Stimulated activated CD8-positive, alpha-beta memory T cell treated with anti-CD3 and anti-CD28 coated beads, Interleukin-4, amount 100 ng/mL, for 24 hours (primary cell): Measurements from ENCODE around the gene HACD4.
"Not testable (repeated sequence)": the region's sequence is repeated elsewhere in the genome, so short reads cannot be mapped to it uniquely, and the experiment has no call there.

Experiments
- DNase-seq: peaks from one replicate; pipeline ENCODE4 v3.0.0-alpha.2; 2020; ENCODE audit warnings: low read depth

Gene HACD4

DNA sequence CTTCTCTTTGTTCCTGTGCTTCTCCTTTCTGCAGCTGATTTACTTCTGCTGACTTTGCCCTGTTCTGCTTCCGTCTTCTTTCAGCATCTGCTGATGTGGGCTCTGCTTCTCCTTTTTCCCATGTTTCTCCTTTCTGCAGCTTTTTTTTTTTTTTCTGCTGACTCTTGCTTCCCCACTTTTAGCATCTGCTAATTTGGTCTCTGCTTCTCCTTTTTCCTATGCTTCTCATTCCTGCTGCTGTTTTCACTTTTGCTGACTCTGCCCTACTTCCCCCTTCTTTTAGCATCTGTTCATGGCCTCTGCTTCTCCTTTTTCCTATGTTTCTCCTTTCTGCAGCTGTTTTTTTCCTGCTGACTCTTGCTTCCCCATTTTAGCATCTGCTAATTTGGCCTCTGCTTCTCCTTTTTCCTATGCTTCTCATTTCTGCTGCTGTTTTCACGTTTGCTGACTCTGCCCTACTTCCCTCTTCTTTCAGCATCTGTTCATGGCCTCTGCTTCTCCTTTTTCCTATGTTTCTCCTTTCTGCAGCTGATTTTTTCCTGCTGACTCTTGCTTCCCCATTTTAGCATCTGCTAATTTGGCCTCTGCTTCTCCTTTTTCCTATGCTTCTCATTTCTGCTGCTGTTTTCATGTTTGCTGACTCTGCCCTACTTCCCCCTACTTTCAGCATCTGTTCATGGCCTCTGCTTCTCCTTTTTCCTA is 58.0 kb downstream of the HACD4 start:
- DNase-seq, result not testable (repeated sequence)

DNA sequence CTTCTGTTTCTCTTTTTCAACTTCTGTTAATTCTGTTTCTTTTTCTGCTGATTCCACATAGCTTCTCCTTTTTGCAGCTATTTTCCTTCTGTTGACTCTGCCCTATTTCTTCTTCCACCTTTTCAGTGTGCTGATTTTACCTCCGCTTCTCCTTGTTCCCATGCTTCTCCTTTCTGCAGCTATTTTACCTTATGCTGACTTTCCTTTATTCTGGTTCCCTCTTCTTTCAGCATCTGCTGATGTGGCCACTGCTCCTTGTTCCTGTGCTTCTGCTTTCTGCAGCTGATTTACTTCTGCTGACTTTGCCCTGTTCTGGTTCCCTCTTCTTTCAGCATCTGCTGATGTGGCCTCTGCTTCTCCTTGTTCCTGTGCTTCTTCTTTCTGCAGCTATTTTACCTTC is 58.8 kb downstream of the HACD4 start:
- no peak for DNase-seq

DNA sequence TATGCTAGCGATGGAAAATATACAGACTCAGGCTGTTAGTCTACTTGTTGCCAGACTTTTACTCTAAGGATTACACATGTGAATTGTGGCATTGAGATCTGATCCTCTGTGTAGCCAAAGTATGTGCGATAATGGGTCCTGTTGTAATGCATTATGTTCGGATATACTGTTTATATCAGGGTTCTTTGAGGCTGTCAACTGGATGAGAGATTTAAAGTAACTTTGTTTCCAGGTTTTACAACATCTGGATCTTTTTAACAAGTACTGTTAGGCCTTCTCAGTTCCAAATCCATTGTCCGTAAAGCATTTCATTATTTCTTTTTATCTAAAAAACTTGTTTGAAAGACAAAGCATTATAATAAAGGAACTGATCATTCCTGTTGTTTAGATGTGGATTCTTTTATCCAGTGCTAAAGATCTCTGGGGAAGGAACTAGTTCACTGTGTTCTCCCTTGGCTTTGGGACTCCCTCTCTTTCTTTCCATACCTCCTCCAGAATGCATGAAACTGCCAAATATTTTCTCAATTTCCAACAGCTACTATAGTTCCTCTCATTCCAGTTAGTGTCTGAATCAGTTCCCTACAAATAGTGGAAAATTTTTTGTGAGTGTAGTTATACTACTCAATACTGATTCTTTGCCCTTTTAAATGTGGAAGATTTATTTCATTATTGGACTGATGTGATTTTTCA is 68.8 kb downstream of the HACD4 start:
- no peak for DNase-seq

DNA sequence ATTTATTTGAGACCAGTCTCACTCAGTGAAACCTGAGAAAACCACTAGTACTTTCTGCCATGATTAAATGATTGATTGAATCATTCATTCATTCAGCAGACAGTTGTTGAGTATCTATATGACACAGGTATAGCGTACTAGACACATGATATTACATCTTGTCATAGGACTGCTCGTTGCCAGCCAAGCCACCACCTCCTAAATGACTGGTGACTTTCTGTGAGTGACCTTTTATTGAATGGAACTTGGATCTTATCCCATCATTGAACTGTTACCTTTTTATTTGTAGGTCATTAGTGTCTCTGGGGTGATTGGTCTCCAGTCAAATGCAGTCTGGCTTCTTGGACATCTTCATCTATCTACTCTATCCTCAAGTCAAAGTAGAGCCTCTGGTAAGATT is 80.7 kb downstream of the HACD4 start:
- no peak for DNase-seq
